Measurements from ENCODE around the gene VSIR.

Gene VSIR

DNA sequence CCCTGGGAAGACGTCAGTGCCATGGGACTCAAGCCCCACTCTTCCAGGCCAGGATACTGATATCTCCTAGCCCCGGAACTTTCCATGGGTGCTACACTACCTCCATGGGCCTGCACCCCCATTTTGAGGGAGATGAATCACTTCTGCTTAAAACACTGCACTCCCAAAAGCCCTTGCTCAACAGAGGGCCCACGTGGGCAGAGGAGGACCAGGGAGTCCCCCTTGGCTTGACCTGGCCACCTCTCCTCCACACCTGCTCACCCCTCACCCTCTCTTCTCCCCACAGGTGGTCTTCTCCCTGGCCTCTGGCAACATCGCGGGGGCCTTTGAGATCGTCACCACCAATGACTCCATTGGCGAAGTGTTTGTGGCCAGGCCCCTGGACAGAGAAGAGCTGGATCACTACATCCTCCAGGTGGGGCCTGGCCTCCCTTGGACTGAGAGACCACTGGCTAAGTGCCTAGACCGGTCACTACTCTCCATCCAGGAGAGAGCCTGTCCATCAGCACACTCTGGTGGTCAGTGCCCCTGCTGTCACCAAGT is 33.9 kb downstream of the VSIR start:
- no peak for DNase-seq (ENCODE audit: low read depth, low spot score)
- H3K4me3 ChIP-seq (ENCODE audit: low read length) = no peak overlapping the region

DNA sequence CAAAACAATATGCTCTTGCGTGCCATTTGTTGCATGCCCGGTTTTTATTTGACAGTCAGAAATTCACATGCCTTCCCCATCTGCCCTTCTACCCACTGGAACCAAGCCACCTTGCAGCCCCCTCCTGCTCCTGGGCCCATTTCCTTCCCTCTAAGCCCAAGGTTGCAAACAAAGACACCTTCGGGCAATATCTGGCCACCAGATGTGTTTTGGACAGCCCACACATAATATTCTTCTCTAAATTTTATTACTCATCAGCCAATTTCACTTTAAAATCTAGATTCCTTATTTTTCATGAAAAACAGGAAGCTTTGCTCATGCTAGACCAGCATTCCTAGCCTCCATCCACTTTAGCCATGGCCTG is 35.5 kb downstream of the VSIR start:
- no peak for DNase-seq (ENCODE audit: low read depth, low spot score)
- H3K4me3 ChIP-seq (ENCODE audit: low read length) = no peak overlapping the region

DNA sequence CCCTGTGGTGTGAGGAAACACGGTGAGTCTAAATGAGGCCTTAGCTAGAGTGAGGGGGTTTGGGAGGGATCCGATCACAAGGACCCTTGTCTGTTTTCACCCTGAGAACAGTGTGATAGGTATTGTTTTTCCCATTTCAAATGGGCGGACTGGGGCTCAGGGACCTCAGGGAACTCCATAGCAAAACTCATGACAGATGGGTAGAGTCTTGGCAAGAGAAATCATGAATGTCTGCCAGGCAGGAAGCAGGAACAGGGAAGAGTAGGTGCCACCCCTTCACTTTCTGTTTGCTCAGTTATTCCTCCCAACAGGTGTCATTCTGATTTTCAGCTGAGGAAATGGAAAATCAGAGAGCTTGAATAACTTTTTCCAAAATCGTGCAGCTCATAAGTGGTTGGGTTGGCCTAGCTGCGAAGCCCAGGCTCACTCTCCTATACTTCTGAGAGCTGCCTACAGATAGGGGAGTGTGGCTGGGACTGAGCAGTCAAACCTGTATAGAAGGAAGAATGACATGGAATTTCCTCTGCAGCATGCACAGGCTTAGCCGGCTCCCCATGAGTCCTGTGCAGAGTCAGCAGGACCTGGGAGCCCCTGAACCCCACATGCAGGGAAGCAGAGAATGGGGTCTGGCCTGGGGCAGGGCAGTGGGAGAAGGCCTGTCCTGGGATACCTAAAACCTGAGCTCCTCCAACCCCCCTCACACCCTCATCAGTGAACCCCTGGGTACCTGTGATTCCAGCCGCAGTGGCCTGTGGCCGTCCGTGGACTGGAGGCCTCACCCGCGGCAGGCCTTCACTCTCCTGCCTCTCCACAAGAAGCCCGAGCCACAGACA is 36.1 kb downstream of the VSIR start:
- no peak overlapping the region for H3K4me3 ChIP-seq (ENCODE audit: low read length)
- DNase-seq (ENCODE audit: low read depth, low spot score) = no peak

DNA sequence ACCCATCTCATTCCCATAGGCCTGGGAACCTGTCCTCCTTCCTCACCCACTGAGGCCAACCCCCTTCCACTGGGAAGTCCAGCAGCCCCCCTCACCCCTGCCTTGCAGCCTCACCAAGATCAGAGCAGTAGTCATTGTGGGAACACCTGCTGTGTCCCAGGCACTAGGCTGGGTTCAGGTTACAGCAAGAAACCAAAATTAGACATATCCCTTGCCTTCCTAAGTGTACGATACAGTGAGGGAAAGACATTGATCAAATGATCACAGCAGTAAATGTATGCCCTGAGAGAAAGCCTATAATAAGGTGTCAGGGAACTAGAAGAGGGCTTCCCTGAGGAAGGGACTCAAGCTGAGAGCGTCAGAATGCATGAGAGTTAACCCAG is 36.8 kb downstream of the VSIR start:
- no peak for DNase-seq (ENCODE audit: low read depth, low spot score)

DNA sequence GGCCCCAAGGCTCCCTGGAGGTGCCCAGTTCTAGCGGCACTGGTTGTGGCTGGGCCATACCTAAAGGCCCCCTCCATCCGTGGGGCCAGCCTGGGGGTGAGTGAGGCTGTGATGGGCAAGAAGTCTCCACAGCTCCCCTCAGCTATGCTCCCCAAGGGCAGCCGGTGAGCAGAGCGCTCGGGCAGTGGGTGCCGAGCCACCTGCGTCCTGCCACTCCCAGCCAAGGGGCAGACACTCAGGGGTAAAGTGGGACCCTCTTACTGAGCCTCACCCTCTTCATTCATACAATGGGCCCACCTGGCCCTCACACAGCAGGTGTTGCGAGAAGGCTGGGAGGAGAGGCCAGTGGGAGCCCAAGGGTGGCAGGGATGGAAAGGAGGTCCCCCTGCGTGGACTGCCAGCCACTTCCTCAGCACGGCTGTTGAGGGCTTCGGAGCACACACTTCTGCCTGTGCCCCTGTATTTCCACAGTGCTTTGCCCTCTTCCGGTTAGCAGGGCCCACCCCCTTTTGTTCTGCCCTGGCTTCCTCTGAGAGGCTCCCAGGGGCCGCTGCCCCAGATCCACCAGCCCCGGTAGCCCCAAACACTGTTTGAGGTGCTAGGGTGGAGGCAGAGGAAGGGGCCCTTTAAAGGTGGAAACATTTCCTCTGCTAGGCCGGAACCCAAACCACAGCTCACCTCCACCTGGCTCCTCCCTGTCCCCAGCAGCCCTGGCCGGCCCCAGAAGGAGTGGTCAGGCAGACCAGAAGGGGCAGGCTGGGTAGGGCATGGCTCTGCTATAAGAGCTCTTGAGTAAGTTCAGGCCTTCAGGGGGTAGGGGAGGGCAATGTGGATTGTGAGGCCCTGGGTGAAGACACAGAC is 37.4 kb downstream of the VSIR start:
- DNase-seq (ENCODE audit: low read depth, low spot score) = peak; percentile 78
- H3K4me3 ChIP-seq (ENCODE audit: low read length) = peak overlapping the region; percentile 37

More for the DNA sequence above, 36.8 kb downstream of the VSIR start:
- peak overlapping the region; percentile 37 for H3K4me3 ChIP-seq (ENCODE audit: low read length)

DNA sequence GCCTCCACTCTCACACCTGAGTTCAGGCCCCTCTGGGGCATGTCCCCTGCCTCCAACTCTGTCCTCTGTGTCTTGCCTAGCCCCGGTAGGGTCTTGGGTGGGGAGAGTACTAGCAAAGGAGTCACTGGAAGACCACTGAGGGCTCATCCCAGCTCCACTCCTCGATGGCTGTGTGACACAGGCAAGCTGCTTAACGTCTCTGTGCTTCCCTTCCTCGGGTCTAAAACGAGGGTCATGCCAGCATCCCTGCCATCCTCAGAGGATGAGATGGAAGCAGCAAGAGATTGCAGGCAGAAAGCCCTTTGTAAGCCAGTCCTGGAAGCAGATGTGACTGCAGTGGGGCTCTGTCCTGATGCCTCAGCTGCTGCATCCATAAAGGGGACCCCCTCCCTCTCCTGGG is 38.5 kb downstream of the VSIR start:
- no peak for DNase-seq (ENCODE audit: low read depth, low spot score)
- no peak overlapping the region for H3K4me3 ChIP-seq (ENCODE audit: low read length)

DNA sequence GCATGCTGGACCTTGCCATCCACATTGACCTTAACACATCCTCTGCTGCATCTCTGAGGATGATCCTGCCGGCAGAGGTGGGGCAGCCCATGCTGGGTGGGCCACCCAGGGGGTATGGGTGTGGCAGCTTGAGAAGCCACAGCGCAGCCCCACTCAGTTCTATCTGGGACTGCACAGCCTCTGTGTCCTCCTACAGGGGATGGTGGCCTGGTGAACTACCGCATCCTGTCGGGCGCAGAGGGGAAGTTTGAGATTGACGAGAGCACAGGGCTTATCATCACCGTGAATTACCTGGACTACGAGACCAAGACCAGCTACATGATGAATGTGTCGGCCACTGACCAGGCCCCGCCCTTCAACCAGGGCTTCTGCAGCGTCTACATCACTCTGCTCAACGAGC is 41.5 kb downstream of the VSIR start:
- H3K4me3 ChIP-seq (ENCODE audit: low read length) = no peak overlapping the region
- DNase-seq (ENCODE audit: low read depth, low spot score) = no peak

DNA sequence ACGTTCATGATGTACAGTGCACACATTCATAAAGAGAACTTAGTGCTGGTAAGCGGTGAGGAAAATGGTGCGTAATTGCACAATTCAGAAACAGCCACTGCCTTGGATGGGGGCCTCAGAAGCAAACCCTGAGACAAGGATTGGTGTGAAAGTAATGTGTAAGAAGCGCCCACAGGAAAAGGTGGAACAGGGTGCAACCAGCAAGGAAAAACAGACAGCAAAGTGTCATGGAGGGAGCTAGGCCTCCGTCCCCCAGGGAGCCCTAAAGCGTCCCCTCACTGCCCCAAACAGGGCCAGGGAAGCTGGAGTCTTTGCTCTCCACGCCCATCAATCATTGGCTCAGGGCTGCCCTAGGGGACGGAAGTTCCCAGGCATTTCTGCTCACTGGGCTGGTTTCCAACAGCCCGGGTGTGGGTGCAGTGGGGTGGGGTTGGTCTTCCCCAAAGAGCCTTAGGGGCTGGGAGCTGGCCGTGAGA is 44.1 kb downstream of the VSIR start:
- H3K4me3 ChIP-seq (ENCODE audit: low read length) = no peak overlapping the region
- DNase-seq (ENCODE audit: low read depth, low spot score) = no peak

DNA sequence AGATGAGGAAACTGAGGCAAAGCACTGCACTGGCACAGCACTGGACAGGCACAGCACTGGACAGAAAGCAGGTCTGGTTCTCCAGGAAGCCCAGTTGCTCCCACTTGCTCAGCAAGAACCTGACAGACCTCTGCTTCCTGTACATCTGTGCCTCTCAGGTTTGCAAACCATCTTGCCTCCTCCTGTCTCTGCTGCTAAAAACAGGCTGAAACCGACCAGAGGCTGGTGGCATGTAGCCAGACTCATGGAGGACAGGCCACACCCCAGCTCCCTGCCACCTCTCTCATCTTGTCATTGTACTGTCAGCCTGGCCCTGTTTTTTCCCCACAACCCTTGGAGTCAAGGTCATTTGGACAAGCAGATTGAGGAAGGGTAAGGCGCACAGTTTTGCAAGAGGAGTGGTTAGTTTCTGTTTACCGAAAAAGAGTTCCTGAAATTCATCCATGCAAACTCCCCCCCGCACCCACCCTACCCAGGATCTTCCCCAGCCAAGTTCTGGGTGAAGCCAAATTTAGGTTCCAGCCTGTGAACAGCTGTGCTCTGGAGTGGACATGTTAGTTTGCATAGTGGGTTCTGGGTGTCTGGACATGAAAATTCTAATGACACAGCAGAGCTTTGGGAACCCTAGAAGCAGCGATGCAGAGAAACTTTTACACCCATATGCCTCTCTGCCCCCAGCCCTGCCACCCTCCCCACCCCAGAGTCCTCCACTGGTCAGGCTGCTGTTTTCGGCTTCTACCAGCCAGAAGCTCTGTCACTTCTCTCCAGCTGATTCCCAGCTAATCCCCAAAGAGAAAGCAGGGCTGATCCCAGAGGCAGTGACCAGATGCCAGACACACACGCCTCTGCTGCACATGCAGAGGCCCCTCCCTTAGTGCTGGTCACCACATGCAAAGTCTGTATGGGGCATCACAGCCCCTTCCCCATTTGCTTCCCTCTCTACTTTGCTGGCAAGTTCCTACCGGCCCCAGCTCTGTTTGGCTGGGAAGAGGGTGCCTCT is 45.3 kb downstream of the VSIR start:
- peak; percentile 85 for DNase-seq (ENCODE audit: low read depth, low spot score)
- 0 out of 2 replicates have a peak overlapping the region, but pooled peaks have one; percentile 11 for H3K4me3 ChIP-seq (ENCODE audit: low read length)

DNA sequence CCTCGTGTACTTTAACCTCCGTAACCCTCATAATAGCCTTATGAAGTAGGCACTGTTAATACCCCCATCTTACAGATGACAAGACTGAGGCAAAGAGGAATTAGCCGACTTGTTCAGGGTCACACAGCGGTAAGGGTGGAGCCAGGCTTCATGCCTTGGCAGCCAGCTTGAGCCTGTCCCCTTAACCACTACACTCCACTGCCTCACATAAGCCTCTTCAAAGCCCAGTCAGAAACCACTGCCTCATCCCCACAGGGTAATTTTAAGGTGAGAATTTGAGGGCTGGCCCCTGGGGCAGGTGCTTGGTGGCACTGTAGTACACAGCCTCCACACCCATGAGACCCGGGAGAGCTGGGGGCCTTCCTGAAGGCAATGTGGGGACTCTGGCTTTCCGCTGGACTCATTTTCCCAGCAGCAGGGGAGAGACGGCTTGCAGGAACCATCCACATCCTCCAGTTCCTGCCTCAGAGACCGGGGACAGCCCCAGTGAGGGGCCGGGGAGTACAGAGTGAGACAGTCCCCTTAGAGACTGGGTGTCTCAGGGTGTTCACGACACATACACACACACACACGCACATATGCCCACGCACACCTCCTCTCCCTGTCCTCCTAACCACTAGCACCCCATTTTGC is 46.1 kb downstream of the VSIR start:
- peak overlapping the region; percentile 11; the same call in 1 of the 2 replicates for H3K4me3 ChIP-seq (ENCODE audit: low read length)
- DNase-seq (ENCODE audit: low read depth, low spot score) = peak; percentile 54

DNA sequence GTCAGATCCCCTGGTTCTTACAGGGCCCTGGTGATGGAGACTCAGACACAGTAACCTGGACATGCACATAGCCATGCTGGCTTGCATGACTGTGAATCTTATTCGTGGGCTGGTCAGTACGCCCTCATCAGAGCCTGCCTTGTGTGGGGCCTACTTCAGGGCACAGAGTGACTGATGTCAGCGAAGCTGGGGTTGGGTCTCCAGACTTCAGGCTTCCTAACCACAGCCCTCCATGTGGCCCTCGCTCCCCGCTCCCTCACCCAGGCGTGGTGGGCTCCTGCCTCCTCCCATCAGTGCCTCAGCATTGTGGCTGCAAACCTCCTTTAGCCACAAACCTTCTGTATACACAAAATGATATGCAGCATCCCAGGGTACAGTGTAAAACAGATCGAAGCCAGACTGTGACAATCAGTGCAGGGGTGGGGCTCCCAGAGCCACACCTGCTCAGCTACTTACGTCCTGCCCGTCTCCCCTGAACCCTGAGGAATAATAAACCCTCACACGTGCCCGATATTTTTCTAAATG is 46.7 kb downstream of the VSIR start:
- DNase-seq (ENCODE audit: low read depth, low spot score) = peak; percentile 57
- no peak overlapping the region; the same call in 1 of the 2 replicates for H3K4me3 ChIP-seq (ENCODE audit: low read length)

DNA sequence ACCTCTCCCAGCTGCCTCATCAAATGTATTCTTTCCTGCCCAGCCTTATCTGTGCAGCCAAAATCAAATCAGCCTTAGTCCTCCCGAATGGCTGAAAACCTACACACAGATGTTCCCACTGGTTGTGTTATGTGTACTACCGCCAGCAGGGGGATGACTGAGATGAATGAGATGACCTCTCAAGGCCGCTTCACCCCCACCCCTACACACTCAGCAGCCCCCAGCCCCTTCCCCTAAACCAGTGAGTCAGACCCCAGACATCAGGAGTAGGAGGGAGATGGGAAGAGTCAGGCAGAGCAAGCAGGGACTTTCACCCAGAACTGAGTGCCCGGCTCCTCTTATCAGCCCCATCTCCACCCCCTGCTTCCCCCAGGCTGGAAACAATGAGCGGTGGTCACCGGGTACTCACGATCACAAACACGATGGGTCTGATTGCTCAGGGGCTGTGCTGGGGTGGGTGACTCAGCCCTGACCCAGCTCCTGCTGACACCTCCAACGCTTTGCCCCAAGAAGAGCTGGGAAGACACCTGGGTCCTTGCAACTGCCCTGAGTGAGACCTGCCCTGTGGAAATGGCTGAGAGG is 47.2 kb downstream of the VSIR start:
- peak; percentile 42 for DNase-seq (ENCODE audit: low read depth, low spot score)
- H3K4me3 ChIP-seq (ENCODE audit: low read length) = no peak overlapping the region

DNA sequence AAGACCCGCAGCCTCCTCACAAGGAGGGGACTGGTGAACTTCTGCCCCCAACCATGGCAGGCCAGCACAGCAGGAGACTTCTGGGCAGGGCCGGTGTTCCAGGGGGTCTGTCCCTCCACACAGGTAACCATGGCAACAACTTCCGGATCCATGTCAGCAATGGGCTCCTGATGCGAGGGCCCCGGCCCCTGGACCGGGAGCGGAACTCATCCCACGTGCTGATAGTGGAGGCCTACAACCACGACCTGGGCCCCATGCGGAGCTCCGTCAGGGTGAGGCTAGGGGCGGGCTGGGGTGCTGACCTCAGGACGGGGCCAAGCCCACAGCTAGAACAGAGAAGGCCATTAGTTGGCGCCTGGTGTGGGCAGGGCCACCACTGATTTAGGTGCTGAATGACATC is 48.1 kb downstream of the VSIR start:
- DNase-seq (ENCODE audit: low read depth, low spot score) = no peak
- H3K4me3 ChIP-seq (ENCODE audit: low read length) = no peak overlapping the region

DNA sequence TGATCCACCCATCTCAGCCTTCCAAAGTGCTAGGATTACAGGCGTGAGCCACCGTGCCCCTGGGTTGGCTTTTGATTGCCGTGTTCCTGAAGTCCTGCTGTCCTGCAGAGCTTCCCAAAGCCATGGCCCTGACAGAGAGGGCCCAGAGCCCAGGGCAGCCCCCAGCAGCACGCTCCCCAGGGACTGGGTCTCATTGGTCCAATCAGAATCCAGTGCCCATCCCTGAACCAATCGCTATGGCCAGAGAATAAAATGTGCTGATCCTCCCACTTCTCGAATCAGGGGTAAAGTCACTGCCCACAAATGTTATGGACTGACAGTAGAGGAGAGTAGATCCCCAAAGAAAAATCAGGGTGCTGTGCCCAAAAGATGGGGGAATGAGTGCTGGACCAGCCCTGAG is 48.8 kb downstream of the VSIR start:
- no peak for DNase-seq (ENCODE audit: low read depth, low spot score)

DNA sequence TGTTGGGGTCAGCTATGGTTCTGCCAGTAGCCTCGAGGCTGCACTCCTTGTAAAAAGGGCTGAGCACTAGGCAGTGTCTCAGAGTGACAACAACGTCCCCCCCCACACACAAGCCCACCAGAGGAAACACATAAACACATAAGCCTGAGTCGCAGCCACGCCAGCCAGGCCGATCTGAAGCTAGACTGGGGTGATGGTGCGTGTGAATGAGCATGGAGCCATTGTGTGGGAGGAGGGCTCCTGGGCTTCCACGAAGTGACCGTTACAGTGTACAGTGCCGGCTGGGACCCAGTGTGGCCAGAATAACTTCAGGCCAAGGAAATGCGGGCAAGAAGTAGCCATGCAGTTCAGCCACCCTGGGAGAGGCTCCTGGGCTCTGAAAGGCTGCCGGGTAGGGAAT is 50.0 kb downstream of the VSIR start:
- no peak for DNase-seq (ENCODE audit: low read depth, low spot score)

More for the DNA sequence above, 48.8 kb downstream of the VSIR start:
- no peak overlapping the region for H3K4me3 ChIP-seq (ENCODE audit: low read length)

DNA sequence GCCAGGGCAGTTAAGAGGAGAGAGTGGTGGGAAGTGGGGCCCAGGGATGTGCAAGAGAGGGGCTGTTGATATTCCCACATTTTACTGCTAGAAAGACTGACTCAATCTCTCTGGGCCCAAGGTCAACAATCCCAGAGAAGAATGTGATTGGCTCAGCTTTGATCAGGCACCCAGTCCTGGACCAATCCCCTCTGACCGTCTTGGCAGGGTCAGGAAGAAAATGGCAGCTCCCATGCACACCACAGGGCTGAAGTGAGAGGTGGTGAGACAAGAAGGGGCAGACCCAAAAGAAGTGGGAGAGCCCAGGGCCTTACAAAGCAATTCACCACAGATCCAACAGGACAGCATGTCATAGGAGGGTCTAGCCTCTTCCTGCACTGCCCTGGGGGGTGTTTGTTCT is 50.5 kb downstream of the VSIR start:
- no peak overlapping the region for H3K4me3 ChIP-seq (ENCODE audit: low read length)
- no peak for DNase-seq (ENCODE audit: low read depth, low spot score)

More for the DNA sequence above, 50.0 kb downstream of the VSIR start:
- H3K4me3 ChIP-seq (ENCODE audit: low read length) = no peak overlapping the region

DNA sequence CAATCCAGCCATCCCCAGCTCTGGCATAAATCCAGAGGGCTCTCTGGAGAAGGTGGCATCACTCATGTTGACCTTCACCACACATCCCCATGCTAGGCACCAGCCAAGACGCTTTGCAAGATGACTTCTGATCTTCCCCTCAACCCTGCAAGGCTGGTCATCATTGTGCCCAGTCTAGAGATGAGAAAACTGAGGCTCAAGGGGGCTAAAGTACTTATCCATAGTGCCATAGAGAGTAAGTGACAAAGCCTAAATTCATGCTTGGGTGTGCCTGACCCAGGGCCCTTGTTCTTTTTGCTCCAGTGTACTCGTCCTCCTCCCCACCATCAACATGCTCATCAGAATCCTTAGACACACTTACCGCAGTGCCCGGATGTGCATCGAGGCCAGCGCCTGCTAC is 52.0 kb downstream of the VSIR start:
- H3K4me3 ChIP-seq (ENCODE audit: low read length) = no peak overlapping the region
- no peak for DNase-seq (ENCODE audit: low read depth, low spot score)

DNA sequence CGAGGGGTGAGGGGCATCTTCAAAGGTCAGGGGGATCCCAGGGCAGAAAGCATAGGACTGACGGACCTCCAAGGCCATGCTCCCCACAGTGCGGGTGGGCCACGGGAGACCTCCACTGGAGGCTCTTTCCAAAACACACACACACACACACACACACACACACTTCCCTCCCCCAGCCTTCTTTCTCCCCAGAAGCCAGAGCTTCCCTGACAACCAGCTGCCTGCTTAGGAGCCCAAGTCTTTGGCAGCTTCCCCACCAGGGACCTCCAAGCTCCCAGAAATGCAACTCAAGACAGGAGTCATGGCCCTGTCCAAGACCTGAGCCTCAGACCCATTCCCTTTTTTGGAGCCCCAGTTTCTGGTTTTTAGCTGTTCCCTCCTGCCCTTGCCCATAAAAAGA is 53.0 kb downstream of the VSIR start:
- H3K4me3 ChIP-seq (ENCODE audit: low read length) = no peak overlapping the region
- no peak for DNase-seq (ENCODE audit: low read depth, low spot score)

Data from Jurkat, Clone E6-1 (cell line).